SKM-1 (cell line): ENCODE measurements around the gene C16orf74.

ENCODE experiments used
- DNase-seq: peaks from one replicate; lab custom pipeline; 2025; ENCODE audit not compliant: unreplicated experiment; lab: John Stamatoyannopoulos, UW

C16orf74 gene

DNA sequence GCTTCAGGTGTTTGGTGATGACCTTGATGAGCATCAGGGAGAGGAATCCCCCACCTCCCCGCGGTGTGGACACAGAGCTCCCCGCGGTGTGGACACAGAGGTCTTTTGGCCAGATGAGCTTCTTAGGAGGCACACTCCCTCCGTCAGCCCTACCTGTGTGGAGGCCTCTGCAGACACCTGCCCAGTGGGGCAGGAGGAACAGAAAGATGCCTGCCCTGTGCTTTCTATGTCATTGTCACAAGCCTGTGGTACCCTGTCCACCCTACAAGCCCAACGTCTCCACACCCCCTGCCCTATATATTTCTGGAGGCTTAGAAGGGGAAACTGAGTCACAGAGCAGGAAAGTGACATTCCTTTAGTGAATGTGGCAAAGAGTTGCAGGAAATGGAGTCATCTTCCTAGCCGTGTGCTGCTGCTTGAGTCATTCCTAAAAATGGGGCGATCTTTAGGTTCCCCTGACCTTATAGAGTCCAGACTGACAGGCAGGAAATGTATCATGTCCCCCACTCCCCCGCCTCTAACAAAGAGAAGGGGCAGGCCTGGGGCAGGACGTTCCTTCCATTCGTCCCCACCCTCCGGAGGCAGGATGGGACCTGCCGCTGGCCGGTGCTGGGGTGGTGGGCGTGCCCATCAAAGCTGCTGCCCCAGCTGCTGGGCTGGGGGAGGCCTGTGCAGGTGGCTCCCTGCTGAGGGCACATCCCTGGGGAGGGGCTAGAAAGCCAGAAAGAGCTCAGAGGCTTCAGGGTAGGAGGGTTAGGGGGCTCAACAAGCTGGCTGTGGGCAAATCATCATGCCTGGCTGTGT lies 1.0 kb upstream of the C16orf74 start:
- DNase-seq: no peak

DNA sequence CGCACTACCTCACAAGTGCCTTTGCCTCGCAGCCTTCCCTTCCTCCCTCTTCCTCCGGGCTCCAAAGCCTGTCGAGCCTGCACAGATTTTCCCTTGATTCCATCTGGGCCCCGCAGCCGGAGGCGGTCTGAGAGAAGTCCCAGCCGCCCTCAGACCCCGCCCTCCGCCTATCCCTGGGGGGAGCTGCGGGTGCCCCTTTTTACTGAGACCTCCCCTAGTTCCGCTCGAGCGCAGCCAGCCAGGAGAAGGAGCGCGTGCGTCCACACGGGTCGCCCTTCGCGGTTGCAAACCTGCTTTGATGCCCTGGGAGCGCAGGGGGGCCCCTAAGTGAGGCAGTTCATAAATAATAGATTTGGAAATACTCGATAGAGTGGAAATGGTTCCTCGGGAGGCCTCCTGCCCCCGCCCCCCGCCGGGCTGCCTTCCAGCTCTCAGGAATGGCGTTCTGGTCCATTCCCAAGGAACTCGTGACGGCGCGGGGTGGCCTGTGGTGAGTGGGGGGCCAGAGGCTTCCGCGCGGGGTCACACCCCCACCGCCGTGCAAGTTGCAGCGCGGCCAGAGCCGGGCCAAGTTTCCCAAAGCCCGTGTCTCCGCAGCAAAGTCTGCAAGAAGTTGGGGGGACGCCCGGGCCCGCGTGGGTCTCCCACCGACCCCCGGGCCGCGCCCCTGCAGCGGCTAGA lies 610 bp downstream of the C16orf74 start:
- no peak for DNase-seq

DNA sequence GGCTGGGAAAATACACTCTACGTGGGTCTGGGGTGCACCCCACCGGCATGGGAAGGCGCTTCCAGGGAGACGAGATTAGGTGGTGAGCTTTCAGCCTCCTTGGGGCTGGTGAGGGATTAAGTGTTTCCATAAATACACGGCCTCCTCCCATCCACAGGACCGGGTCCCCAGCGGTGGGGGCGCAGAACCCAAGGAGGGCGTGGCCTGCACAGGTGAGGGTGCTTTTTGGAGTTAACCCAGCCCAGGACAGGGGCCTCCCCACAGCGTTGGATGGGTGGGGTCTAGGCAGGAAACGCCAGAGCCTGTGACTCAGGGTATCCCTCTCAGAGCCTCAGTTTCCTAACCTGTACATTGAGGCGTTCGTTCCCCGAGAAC lies 1.1 kb downstream of the C16orf74 start:
- DNase-seq: no peak

DNA sequence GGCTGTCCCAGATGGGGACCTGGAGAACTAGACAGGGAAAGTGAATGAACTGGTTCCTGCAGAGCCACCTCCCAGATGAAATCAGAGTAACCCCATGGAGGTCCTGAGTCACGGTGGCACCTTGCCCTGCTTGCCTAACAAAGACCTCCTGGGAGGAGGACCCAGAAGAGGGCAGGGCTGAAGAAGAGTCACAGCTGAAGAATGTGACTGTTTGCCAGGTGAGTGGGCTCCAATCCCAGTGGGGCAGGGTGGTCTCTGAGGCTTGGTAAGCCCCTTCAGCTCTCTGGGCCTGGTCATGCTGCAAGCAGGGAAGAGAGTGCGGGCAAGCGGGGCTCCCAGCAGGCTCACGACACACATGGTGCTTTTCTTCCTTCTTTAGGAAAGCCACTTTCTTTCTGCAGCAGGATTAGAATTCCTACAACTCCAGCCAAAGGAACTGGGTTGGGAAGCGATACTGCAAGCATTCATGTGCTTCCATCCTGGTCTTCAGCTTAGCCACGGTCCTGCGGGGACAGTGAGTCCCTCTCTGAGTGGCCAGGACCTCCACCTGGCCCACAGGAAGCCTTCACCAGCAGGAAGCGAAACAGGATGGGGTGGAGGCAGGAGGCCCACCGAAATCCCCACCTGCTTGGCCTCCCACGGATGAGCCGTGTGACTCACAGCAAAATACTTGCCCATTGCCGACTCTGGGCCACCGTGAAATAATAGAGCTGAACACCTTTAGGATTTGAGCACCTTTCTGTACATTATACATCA lies 4.3 kb downstream of the C16orf74 start:
- no peak for DNase-seq

DNA sequence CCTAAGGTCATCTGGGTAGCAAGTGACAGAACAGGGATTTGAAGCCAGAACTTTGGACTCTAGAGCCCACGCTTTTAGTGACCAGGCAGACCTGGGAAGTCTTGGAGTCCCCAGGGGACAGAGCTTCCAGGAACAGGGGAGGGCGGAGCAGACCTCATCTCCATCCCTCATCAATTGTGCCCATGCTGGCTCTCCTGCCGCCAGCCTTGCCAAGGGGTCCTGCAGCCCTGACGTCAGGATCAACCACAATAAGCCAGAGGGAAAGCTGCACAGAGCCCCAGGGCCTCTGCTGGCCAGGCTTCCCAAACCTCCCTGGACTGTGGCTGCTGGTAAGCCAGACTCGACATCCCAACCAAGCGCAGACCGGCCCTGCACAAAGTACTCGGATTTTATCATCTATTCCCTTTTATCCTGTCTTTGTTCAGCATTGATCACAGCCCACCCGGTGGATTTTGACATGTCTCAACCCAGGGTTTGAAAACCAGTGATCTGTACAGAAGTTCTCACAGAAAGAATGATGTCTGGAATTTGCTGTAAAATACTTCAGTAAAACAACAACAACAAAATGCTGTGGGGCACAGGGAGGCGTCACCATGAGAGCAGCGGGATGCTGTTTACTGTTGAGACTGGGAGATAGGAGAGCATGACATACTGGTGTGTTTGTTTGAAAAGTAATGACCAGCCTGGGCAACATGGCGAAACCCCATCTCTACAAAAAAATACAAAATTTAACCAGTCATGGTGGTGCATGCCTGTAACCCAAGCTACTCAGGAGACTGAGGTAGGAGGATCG lies 11.8 kb downstream of the C16orf74 start:
- DNase-seq: no peak

DNA sequence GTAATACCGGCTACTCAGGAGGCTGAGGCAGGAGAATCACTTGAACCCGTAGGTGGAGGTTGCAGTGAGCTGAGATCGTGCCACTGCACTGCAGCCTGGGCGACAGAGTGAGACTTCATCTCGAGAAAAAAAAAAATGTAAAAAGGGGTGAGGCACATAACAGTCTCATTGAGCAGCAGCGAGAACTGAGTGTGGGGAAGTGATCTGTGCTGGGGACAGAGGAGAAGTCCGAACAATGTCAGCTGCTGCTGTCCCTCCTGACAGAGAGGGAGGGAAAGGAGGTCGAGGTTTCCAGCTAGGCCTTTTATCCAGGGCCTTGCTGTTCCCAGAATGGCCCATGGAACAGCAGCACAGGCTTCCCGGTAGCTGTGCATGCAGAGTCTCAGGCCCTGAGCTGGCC lies 14.0 kb downstream of the C16orf74 start:
- no peak for DNase-seq

DNA sequence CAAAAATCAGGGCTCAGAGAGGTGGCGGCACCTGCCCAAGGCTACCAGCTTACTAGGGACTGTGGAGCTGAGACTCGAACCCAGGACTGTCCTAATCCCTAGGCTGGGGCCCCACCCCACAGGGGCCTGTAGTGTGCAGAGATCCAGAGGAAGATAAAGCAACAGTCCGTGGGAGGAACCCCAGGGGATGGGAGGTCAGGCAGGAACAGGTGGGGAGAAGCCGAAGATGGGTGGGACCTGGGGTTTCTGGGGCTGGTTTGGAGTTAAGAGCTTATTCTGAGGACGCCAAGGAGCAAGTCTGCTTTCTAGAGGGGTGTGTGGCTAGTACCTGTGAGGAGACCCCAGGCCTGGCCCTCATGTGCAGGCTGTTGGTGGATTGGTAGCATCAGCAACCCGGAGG lies 14.9 kb downstream of the C16orf74 start:
- no peak for DNase-seq

DNA sequence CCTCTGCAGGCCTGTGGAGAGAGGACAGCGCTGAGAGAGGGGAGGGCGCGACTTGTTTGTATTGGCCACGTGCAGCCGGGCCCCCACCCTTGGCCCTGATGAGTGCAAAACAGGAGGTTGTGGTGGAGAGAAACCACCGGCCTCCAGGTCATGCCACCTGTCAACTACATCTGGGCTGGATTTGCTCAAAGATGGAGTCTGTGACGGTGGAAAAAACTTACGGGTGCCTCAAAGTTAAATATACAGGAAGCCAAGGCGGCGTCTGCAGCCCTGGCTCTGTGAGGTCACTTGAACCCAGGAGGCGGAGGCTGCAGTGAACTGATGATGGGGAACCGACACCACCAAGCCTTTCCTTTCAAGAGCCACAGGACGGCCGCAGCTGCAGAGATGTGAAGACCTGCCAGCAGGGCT lies 15.7 kb downstream of the C16orf74 start:
- DNase-seq: no peak

DNA sequence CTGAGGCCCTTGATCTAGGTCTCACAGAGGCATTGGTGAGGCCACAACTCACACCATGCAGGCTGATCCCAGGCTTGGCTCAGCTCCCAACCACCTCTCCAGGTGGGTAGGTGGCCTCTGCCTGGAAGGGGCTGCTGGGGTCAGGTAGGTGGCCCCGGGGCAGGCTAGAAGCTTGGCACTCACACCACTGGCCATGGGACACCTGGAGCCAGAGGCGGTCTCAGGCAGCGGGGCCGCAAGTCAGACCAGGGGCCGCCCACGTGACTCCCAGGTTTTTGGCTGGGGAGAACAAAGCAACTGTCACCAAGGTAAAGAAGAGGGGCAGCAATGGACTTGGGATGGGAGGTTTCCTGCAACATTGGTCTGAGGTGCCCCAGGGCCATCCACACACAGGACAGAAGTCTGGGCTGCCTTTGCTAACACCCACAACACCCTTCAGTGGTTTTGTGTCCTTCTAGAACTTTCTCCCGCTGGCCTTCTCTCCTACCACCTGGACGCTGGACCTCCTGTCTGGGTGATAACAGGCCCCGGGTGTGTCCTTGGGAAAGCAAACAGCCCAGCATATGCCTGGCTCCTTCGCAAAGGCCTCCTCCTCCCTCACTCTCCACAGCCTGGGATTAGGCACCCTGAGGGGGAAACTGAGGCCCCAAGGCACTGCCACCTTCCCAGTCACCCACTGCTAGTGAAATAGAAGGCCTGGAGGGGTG lies 16.4 kb downstream of the C16orf74 start:
- no peak for DNase-seq

DNA sequence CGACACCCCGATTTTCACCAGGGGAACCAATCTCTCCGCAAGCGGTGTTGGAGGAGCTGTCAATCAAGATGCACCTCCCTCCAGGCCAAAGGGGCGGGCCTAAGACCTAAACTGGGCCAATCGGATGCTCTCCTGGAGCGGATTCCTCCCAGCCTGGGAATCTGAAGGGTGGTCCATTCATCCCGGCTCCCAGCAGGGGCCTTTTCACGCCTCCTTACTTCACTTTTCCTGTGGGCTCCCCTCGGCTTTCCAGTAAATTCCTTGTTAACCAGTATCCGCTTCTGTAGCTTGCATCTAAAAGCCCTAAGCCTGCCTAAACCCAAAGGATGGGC lies 17.1 kb downstream of the C16orf74 start:
- no peak for DNase-seq

DNA sequence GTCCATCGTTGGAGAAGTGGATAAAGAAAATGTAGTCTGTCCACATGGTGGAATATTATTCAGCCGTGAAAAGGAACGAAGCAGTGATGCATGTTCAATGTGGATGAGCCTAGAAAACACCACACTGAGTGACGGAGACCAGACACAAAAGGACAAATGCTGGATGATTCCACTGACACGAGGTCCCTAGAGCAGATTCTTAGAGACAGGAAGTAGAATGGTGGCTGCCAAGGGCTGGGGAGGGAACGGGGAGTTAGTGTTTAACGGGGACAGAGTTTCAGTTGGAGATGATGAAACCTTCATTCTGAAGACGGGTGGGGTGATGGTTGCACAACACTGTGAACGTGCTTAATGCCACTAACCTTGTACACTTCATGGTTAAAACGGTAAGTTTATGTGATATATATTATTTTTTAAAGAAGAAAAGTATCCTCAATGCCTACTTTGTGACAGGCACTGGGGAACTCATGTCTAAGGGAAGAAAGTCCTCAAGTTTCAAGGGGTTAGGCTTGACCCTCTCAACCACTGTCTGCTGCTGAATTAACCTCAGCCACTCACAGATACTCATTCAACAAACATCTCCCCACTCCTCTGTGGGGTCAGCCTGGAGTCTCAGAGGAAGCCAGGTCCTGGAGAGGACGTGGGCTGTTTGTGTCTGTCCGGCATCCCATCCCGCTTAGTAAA lies 17.6 kb downstream of the C16orf74 start:
- DNase-seq: peak; percentile 68

DNA sequence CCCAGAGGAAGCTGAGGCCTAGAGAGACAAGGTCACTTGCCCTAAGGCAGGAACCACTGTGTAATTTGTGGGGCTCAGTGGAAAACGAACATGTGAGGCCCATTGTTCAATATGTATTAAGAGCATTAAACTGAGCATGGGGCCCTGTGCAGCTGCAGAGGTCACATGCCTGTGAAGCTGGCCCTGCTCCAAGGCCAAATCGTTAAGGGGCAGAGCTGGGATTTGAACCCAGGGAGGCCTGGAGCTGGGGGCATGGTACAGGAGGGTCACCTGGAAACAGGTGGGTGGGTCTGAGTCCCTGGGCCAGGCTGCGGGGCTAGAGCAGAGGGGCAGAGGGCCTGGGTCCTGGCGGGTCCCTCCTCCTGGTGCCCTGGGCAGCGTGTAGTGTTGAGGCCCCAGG lies 19.7 kb downstream of the C16orf74 start:
- DNase-seq: no peak

DNA sequence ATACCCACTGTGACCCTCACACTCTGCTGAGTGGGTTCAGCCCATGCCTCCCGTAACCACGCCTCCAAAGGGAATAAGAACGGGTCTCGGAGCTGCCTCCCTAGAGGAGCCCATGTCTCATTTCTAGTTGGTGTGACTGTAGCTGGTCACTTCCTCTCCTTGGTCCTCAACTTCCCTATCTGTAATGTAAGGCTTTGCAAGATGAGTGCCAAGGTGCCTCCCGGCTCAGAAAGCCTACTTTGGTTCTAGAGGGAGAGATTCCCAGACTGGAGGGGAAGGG lies 20.8 kb downstream of the C16orf74 start:
- peak; percentile 94 for DNase-seq

DNA sequence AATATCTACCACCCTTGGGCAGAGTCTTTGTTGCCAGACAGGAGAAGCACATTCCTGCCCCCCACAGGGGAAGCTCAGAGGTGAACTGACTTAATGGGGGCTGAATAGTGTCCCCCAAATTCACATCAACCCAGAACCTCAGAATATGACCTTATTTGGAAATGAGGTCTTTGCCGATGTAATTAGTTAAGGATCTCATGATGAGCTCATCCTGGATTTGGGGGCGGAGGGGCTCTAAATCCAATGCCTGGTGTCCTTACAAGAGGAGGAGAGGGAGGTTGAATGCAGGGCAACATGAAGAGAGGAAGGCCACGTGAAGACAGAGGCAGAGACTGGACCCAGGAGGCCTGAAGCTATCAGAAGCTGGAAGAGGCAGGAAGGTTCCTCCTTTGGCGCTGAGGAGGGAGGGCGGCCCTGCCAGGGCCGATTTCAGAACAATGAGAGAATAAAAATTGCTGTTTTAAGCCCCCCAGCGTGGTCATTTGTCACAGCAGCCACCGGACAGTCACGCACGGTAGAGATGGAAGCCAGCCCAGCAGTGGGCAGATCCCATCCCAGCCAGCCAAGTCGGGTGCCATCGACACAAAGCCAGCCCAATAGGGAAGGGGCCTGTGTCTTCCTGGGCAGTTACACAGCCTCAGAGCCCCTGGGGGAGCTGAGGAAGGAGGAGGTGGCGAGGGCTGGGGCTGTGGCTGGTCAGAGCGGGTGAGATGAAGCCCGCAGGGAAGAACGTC lies 21.3 kb downstream of the C16orf74 start:
- DNase-seq: no peak

DNA sequence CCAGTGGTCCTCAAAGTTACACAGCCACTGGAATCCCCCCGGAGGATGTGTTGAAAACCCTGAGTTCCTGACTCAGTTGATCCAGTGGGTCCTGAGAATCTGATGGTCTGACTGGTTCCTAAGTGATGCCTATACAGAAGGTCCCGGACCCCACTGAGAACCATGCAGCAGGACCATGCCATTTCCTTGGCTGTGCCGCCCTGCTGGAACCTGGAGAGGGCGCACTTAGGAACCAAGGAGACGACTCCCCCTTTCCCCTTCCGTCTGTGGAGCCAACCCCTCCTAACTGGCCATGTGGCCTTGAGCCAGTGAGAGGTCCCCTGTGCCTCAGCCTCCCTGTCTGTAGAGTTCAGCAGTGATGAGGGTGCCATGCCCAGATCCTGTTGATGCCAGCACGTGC lies 22.0 kb downstream of the C16orf74 start:
- no peak for DNase-seq

DNA sequence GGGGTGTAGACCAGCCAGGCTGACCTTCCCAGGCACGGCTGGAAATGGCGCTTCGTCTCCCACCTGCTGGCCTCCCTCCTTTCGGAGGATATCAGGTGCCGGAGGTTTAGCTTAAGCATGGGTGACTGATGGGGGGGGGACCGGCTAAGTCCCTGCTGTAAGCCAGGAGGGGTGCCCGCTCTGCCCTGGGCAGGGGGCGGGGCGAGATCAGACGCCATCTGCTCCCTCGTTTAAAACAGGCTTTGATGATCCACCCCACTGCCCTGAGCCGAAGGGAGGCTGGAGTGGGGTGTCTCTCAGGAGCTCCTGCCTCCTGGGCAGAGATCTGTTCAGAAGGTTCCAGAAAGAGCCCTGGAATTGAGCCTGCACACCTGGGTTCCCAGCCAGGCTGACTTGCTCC lies 26.0 kb downstream of the C16orf74 start:
- DNase-seq: no peak

DNA sequence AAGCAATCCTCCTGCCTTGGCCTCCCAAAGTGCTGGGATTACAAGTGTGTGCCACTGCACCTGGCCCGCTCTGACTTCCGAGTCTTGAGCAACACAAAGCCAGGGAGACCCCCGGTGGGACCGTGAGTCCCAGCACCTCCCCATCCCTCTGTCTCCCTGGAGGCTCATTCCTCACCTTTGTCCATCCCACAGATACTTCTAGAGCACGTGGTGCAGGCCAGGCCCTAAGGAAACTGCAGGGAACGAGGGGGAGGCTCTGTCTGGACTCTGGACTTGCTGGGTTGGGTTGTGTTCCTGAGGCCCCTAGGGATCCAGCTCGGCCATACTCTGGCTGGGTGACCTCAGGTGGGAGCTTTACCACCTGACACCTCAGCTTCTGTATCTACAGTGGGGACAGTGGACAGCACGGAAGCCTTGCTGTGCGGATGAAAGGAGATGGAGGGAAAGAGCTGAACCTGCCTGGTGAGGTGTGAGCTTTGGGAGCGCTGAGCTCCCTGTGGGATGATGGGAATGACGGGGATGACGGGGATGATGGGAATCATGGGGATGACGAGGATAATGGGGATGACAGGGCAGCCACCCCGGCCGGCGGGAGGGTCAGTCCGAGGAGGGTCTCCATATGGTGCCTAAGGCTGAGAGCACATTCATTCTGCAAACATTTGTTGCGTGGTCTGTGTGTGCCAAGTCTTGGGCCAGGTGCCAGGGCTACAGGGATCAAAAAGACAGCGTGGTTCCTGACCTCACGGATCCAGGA lies 26.6 kb downstream of the C16orf74 start:
- no peak for DNase-seq

DNA sequence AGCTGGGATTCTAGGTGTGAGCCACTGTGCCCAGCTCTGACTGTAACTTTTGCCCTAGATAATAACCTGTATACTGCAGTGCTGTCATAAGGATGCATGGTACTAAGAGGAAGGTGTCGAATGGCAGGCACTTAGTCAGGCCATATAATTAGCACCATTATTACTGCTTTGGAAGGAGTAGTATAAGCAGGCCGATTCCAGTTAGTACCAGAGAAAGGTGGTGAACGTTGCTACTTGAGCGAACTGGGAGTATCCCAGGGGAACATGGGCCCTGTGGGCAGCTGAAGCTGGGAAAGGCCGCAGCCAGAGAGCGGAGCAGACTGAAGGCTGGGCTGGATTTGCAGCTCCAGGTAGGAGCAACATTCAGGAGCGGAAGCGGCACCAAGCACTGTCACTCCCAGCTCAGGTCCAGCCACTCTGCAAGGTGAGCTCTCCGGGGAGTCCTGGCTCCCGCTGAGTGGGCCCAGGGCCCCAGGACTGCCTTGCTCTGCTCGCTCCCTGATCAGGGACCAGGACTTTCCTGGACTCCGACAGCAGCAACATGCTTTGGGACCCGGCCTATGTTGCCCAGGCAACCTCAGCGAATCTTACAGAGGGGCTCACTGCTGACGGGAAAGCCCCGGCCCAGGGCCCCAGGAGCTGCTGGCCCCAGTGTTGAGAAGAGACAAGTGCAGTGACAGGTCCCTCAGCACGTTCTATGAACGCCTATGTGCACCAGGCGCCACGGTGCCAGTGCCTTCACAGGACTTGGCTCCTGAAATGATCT lies 28.6 kb downstream of the C16orf74 start:
- DNase-seq: no peak
